Fibroblast of lung (primary cell): ENCODE measurements around the gene LONP1.

Experiments used
- EZH2 ChIP-seq: IDR thresholded peaks from 2 replicates; pipeline ENCODE4 v1.5.1; 2012; ENCODE audit warnings: low read length, control low read depth, mild to moderate bottlenecking; ENCODE audit errors: missing control alignments
- TF ChIP-seq, protein P1 (sequence below), 2 donors: IDR thresholded peaks in 1 of 2; conservative IDR thresholded peaks in 1 of 2; 1 replicate in 1 of 2; 2 replicates in 1 of 2; pipeline ENCODE4 v1.5.1; 2011 to 2012; ENCODE audit warnings: low read length in 2 of 2, control low read depth in 1 of 2, inconsistent platforms in 1 of 2, low read depth in 1 of 2, mild to moderate bottlenecking in 1 of 2

DNA sequence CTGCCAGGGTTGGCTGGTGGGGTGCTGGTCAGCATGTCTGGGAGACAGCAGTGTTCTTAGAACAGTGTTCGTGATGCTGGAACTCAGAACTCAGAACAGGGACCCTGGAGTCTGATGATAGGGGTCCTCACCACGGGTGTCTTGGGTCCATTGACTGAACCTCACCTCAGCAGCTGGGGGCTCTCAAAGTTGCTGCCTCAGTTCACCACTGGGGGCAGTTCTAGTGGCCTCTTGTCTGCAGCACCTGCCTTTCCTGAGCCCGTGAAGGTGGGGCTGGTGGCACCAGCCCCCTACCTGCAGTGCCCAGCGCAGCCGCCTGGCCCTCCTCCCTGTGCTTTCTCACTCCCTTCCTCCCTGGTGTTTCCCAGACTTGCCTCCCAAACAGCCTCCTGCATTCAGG is 68.6 kb downstream of the LONP1 start:
- TF ChIP-seq, protein P1, sequence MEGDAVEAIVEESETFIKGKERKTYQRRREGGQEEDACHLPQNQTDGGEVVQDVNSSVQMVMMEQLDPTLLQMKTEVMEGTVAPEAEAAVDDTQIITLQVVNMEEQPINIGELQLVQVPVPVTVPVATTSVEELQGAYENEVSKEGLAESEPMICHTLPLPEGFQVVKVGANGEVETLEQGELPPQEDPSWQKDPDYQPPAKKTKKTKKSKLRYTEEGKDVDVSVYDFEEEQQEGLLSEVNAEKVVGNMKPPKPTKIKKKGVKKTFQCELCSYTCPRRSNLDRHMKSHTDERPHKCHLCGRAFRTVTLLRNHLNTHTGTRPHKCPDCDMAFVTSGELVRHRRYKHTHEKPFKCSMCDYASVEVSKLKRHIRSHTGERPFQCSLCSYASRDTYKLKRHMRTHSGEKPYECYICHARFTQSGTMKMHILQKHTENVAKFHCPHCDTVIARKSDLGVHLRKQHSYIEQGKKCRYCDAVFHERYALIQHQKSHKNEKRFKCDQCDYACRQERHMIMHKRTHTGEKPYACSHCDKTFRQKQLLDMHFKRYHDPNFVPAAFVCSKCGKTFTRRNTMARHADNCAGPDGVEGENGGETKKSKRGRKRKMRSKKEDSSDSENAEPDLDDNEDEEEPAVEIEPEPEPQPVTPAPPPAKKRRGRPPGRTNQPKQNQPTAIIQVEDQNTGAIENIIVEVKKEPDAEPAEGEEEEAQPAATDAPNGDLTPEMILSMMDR (conservative IDR thresholded peaks at IDR 0.05 in 1 of 2, IDR thresholded peaks at IDR 0.05 in 1 of 2; ENCODE audit: low read depth in 1 of 2, low read length in 2 of 2), result no peak
- no peak for TF ChIP-seq EZH2
